ENCODE measurements around the gene POU2F2. TPM values are rescaled to one million over a fixed set of nuclear protein-coding genes. Genes with fewer than 3 reads are reported as not detected.

POU2F2 gene
- total and polyA plus RNA-seq, 8 donors, result 0.87 to 10.0 (median 1.6) TPM

DNA sequence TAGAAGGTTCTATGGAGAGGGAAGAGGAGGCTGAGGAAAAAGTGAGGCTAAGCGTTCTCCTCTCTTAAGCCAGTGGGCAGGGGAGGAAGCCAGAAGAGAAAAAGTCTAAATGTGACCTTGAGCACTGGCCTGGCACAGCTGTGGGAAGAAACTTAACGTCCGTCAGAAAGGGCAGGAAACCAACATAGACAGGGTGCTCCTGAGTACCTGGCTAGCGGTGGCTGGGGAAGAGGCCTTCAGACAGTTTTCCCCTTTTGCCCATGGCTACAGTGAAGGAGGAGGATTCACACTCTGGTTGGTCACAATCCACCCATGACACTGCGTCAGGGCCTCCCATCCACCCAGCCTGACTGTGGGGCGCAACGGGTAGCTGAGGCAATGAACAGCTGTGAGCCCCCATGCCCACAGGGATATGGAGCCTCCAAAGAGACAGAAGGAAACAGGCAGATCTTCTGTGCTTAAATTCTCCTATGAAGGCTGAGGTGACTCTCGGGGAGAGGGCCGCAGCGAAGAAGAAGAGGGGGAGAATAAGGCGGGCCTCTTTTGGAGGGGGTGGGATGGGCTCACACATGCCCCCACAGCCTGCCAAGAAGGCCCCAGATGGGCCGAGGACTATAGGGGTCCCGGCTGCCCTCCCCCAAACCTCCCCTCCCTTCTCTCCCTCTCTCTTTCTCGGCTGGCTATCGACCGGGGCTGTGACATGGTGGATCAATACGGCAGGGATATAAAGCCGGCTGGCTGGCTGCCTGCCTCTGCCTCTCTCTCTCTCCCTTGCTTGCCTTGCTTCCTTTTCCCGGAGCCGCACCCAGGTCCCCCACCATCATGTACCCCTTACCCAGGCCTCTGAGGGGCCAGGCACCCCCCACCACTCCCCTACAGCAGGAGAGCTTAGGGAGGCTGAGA, 19.8 kb upstream of the POU2F2 start:
- Histone ChIP-seq H3K9me3 (no peaks in the 10 kb centered on the region), H3K4me1 (no peaks in the 10 kb centered on the region), H3K27me3 (peaks cover 0 to 88% of the 10 kb centered on the region in 2 donors), H3K4me3 (no peak overlapping the region), H3K36me3 (no peaks in the 10 kb centered on the region), H3K27ac (no peak overlapping the region)
- intact Hi-C loops (cut with DNase I), result no loop called here
- TF ChIP-seq, protein P1, sequence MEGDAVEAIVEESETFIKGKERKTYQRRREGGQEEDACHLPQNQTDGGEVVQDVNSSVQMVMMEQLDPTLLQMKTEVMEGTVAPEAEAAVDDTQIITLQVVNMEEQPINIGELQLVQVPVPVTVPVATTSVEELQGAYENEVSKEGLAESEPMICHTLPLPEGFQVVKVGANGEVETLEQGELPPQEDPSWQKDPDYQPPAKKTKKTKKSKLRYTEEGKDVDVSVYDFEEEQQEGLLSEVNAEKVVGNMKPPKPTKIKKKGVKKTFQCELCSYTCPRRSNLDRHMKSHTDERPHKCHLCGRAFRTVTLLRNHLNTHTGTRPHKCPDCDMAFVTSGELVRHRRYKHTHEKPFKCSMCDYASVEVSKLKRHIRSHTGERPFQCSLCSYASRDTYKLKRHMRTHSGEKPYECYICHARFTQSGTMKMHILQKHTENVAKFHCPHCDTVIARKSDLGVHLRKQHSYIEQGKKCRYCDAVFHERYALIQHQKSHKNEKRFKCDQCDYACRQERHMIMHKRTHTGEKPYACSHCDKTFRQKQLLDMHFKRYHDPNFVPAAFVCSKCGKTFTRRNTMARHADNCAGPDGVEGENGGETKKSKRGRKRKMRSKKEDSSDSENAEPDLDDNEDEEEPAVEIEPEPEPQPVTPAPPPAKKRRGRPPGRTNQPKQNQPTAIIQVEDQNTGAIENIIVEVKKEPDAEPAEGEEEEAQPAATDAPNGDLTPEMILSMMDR (IDR thresholded peaks at IDR 0.05), result no peak
- no peak for ATAC-seq
- no peak for DNase-seq

DNA sequence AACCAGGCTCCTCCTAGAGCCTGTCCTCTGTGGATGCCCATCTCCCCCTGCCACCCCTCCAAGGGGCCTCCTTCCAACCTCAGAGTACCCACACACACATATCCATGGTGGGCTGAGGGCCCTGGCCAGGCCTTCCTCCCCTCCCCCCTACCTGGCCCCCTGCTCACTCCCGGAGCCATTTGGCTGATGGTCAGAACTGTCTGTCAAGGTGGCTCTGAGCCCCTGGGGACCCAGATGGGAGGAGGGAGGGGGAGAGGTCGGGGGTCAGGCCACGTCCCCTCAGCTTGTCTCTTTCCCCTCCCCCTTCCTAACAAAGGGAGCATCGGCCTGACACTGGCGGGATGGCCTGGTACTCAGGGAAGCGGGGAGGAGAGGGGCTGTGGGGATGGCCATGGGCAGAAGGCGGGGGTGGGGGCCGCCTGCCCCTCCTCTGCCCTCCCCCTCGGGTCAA, 18.7 kb upstream of the POU2F2 start:
- no peaks in the 10 kb centered on the region for H3K36me3 ChIP-seq
- TF ChIP-seq, protein P1 (IDR thresholded peaks at IDR 0.05), result no peak
- H3K27me3 ChIP-seq, result peaks cover 0 to 91% of the 10 kb centered on the region in 2 donors
- no peak overlapping the region for H3K27ac ChIP-seq
- H3K4me3 ChIP-seq, result no peak overlapping the region
- DNase-seq (no peak), ATAC-seq (no peak)
- intact Hi-C loops (cut with DNase I), result no loop called here
- no peaks in the 10 kb centered on the region for H3K4me1 ChIP-seq
- no peaks in the 10 kb centered on the region for H3K9me3 ChIP-seq

DNA sequence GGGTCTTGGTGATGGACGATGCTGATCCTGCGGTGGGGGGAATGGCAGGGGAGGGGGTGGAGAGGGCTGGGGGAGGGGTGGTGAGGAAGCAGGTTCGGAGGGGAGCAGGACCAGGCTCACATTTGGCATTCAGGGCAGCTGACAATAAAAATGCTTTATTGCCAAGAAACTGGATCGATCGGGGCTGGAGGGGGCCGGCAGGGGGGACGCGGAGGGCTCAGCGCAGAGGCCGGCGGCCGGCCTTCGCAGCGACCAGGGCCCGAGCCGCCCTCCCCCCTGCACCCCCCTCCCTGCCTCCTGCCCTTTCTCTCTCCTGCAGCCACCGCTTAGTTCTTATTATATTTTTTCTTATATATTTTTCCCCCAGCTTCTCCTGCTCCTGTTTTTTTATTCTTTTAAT, 18.1 kb upstream of the POU2F2 start:
- TF ChIP-seq, protein P1 (IDR thresholded peaks at IDR 0.05), result no peak
- Histone ChIP-seq H3K9me3 (no peaks in the 10 kb centered on the region), H3K27ac (no peak overlapping the region), H3K4me1 (no peaks in the 10 kb centered on the region), H3K4me3 (no peak overlapping the region), H3K27me3 (peaks cover 0 to 91% of the 10 kb centered on the region in 2 donors), H3K36me3 (no peaks in the 10 kb centered on the region)
- intact Hi-C loops (cut with DNase I), result no loop called here
- DNase-seq (no peak), ATAC-seq (no peak)

DNA sequence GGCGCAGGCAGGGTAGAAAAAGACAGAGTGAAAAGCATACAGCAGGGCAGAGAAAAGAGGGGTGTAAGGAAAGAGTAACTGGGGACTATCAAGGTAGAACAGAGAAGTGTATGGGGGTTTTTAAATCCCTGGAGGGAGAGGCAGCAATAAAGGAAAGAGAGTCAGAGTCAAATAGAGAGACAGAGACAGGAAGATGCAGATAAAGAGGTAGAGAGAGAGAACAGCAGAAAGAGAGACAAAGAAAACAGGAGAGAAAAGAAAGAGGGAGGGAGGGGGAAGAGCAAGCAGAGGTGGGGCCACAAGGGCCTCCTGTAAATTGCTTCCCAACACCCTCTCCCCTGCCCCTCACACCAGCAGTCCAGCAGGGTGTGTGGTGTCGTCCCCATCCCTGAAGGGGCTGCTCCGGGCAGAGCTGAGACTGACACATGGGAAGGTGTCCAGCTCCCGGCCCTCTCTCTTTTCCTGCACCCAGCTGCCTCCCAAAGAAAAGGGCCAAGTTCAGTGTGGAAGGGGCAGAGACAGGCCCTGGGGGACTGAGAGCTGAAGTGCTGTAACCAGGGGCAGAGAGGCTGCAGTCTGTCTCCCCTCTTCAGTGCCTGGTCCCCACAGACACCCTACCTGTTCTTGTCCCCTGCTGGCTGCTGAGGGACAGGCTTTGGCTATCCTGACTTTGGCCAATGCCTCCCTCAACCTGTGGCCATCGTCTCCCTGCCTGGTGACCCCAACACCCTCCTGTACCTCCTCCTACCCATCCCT, 17.4 kb upstream of the POU2F2 start:
- Histone ChIP-seq H3K9me3 (no peaks in the 10 kb centered on the region), H3K4me1 (no peaks in the 10 kb centered on the region), H3K4me3 (no peak overlapping the region), H3K27ac (no peak overlapping the region), H3K36me3 (no peaks in the 10 kb centered on the region), H3K27me3 (peaks cover 0 to 85% of the 10 kb centered on the region in 2 donors)
- no peak for ATAC-seq
- intact Hi-C loops (cut with DNase I), result no loop called here
- no peak for DNase-seq
- TF ChIP-seq, protein P1 (IDR thresholded peaks at IDR 0.05), result no peak

DNA sequence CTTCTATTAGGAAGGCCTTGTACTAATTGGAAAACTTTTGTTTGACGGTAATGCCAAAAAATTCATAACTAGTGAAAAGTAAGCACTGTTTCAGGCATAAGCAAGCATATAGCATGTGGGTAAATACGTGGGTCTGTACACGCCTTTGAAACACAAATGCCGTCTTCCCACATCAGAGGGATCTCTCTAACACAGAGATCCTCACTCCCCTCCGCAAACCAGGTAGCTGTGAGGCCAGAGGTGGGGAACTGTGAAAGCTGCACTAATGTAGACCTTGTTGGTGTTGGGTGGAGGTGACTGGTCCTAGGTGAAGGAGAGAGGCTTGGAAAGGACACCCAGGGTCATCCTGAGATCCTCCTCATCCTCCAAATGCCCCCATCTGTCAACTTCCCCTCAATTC, 16.0 kb upstream of the POU2F2 start:
- Histone ChIP-seq H3K27me3 (peaks cover 0 to 80% of the 10 kb centered on the region in 2 donors), H3K36me3 (no peaks in the 10 kb centered on the region)
- no peak for ATAC-seq

More for the DNA sequence above, 16.0 kb upstream of the POU2F2 start:
- TF ChIP-seq, protein P1 (IDR thresholded peaks at IDR 0.05), result no peak
- no peak overlapping the region for H3K27ac ChIP-seq
- DNase-seq, result no peak
- H3K4me3 ChIP-seq, result no peak overlapping the region
- intact Hi-C loops (cut with DNase I), result no loop called here
- no peaks in the 10 kb centered on the region for H3K9me3 ChIP-seq
- H3K4me1 ChIP-seq, result no peaks in the 10 kb centered on the region

All from left lung (tissue), 10 donors.